H1 (cell line): ENCODE results near the gene SMPD2. TPM values are rescaled to one million over a fixed set of nuclear protein-coding genes. Genes with fewer than 3 reads are reported as not detected.

Source experiments
- CTCF ChIA-PET: fragments of 300-600 bp; sonication (Branson Sonifier 250); formaldehyde crosslinking; loops from one replicate; lab custom pipeline; 2021; ENCODE audit not compliant: partially characterized antibody; lab: Charles Lee
- POLR2A ChIA-PET: fragments of 300-600 bp; sonication (Branson Sonifier 250); formaldehyde crosslinking; loops from one replicate; lab custom pipeline; 2021; ENCODE audit warnings: inconsistent platforms; ENCODE audit not compliant: partially characterized antibody; lab: Charles Lee
- DNase-seq, 2 experiments: peaks; one replicate each; pipeline versions ENCODE4 v3.0.0 to v3.0.0-alpha.2; 2010 to 2022; ENCODE audit warnings: low spot score in 2 of 2, low read depth in 1 of 2, mixed read lengths in 1 of 2
- FAIRE-seq: peaks from 2 replicates; lab custom pipeline; 2011; peaks lifted over from hg19 to GRCh38; lab: Jason Lieb, UNC
- H2AFZ ChIP-seq: 2 replicates; pipeline ENCODE4 v1.8.1; 2012; ENCODE audit warnings: low read length, inconsistent platforms
- H2AK5ac ChIP-seq: 2 replicates; pipeline ENCODE4 v1.6.1; 2013; ENCODE audit warnings: low read depth, low read length
- H2BK120ac ChIP-seq: replicated peaks from 2 replicates; pipeline ENCODE3; 2013; ENCODE audit warnings: low read depth, low read length, inconsistent platforms
- H2BK12ac ChIP-seq: 2 replicates; pipeline ENCODE4 v1.6.1; 2013; ENCODE audit warnings: low read depth, low read length
- H2BK15ac ChIP-seq: 2 replicates; pipeline ENCODE4 v1.6.1; 2013; ENCODE audit warnings: low read length
- H2BK20ac ChIP-seq: 2 replicates; pipeline ENCODE4 v1.6.1; 2013; ENCODE audit warnings: low read length
- H2BK5ac ChIP-seq: 2 replicates; pipeline ENCODE4 v1.6.1; 2013; ENCODE audit warnings: low read depth, low read length
- H3K14ac ChIP-seq: 2 replicates; pipeline ENCODE4 v1.6.1; 2013; ENCODE audit warnings: inconsistent platforms; ENCODE audit not compliant: insufficient read length
- H3K18ac ChIP-seq: 2 replicates; pipeline ENCODE4 v1.6.1; 2013; ENCODE audit warnings: low read length; ENCODE audit errors: extremely low read depth
- H3K23ac ChIP-seq: 2 replicates; pipeline ENCODE4 v1.6.1; 2013; ENCODE audit warnings: inconsistent platforms; ENCODE audit not compliant: insufficient read length
- H3K23me2 ChIP-seq: 2 replicates; pipeline ENCODE4 v1.6.1; 2013; ENCODE audit warnings: low read depth, low read length
- H3K27ac ChIP-seq: 2 replicates; pipeline ENCODE4 v1.6.1; 2011; ENCODE audit warnings: low read depth, low read length, inconsistent platforms
- H3K27me3 ChIP-seq, 4 experiments: replicated peaks in 1 of 4; 1 replicate in 1 of 4; 2 replicates in 3 of 4; pipeline versions ENCODE4 v1.6.1 to v1.8.1; 2011 to 2013; ENCODE audit warnings: low read length in 3 of 4, mild to moderate bottlenecking in 3 of 4, inconsistent platforms in 2 of 4, mixed read lengths in 2 of 4, moderate library complexity in 1 of 4; ENCODE audit not compliant: control insufficient read depth in 3 of 4, insufficient read depth in 3 of 4; ENCODE audit errors: extremely low read depth in 1 of 4
- H3K36me3 ChIP-seq, 4 experiments: 2 replicates each; pipeline versions ENCODE4 v1.6.1 to v1.8.1; 2011 to 2013; ENCODE audit warnings: mild to moderate bottlenecking in 4 of 4, low read length in 3 of 4, moderate library complexity in 2 of 4, control low read depth in 1 of 4, inconsistent platforms in 1 of 4; ENCODE audit not compliant: insufficient read depth in 4 of 4, control insufficient read depth in 2 of 4
- H3K4ac ChIP-seq: replicated peaks from 2 replicates; pipeline ENCODE3; 2013; ENCODE audit warnings: low read length, low read depth, mixed read lengths, inconsistent platforms; ENCODE audit not compliant: insufficient read length
- H3K4me1 ChIP-seq, 4 experiments: replicated peaks in 1 of 4; 1 replicate in 1 of 4; 2 replicates in 3 of 4; pipeline versions ENCODE4 v1.6.1 to v1.8.1; 2011 to 2013; ENCODE audit warnings: low read length in 3 of 4, inconsistent platforms in 2 of 4, mixed read lengths in 1 of 4; ENCODE audit not compliant: insufficient read depth in 4 of 4, control insufficient read depth in 3 of 4
- H3K4me2 ChIP-seq, 2 experiments: 2 replicates each; pipeline versions ENCODE4 v1.6.1 to v1.8.1; 2011 to 2013; ENCODE audit warnings: low read depth in 2 of 2, low read length in 2 of 2, control low read depth in 1 of 2, inconsistent platforms in 1 of 2, mild to moderate bottlenecking in 1 of 2; ENCODE audit not compliant: insufficient read depth in 1 of 2
- H3K4me3 ChIP-seq, 4 experiments: fragments of 200-600, 300-600 bp in 1 of 4; sonication (generic), shearing (Covaris generic), sonication (Bioruptor Twin) in 1 of 4; 2 replicates each; pipeline versions ENCODE4 v1.5.1 to v1.8.1; 2011 to 2016; ENCODE audit warnings: low read length in 4 of 4, low read depth in 3 of 4, control low read depth in 2 of 4, inconsistent platforms in 2 of 4, mild to moderate bottlenecking in 2 of 4, mixed read lengths in 1 of 4, moderate library complexity in 1 of 4; ENCODE audit not compliant: insufficient read depth in 2 of 4; ENCODE audit errors: extremely low read depth in 1 of 4
- H3K56ac ChIP-seq: replicated peaks from 2 replicates; pipeline ENCODE3; 2013; ENCODE audit warnings: low read depth, mild to moderate bottlenecking, mixed read lengths, low read length, inconsistent platforms; ENCODE audit not compliant: insufficient read length
- H3K79me1 ChIP-seq: 2 replicates; pipeline ENCODE4 v1.6.1; 2013; ENCODE audit warnings: low read depth, low read length, control low read depth
- H3K79me2 ChIP-seq, 2 experiments: 2 replicates each; pipeline versions ENCODE4 v1.6.1 to v1.8.1; 2012 to 2013; ENCODE audit warnings: low read length in 2 of 2, mild to moderate bottlenecking in 2 of 2, inconsistent platforms in 1 of 2; ENCODE audit not compliant: insufficient read depth in 2 of 2, control insufficient read depth in 1 of 2
- H3K9ac ChIP-seq, 4 experiments: replicated peaks in 1 of 4; 1 replicate in 1 of 4; 2 replicates in 3 of 4; pipeline versions ENCODE4 v1.6.1 to v1.8.1; 2011 to 2013; ENCODE audit warnings: low read depth in 3 of 4, low read length in 3 of 4, control low read depth in 2 of 4, mild to moderate bottlenecking in 2 of 4, moderate library complexity in 2 of 4, inconsistent platforms in 1 of 4; ENCODE audit errors: extremely low read depth in 1 of 4
- H3K9me3 ChIP-seq, 2 experiments: 2 replicates each; pipeline versions ENCODE4 v1.6.1 to v1.8.1; 2012 to 2013; ENCODE audit warnings: mild to moderate bottlenecking in 2 of 2, moderate library complexity in 2 of 2, control low read depth in 1 of 2, inconsistent platforms in 1 of 2, low read depth in 1 of 2, low read length in 1 of 2, mixed read lengths in 1 of 2; ENCODE audit not compliant: insufficient read depth in 2 of 2
- H4K20me1 ChIP-seq, 2 experiments: replicated peaks in 1 of 2; 2 replicates each; pipeline versions ENCODE3 to v1.8.1; 2011 to 2013; ENCODE audit warnings: inconsistent platforms in 2 of 2, low read length in 2 of 2, mild to moderate bottlenecking in 1 of 2; ENCODE audit not compliant: insufficient read depth in 2 of 2, control insufficient read depth in 1 of 2
- H4K5ac ChIP-seq: 2 replicates; pipeline ENCODE4 v1.6.1; 2013; ENCODE audit warnings: low read length, low read depth, mixed read lengths, inconsistent platforms; ENCODE audit not compliant: insufficient read length
- H4K8ac ChIP-seq: 2 replicates; pipeline ENCODE4 v1.8.0; 2013; ENCODE audit warnings: mild to moderate bottlenecking, moderate library complexity, low read length, inconsistent platforms; ENCODE audit not compliant: insufficient read depth; ENCODE audit errors: extremely low read depth
- H4K91ac ChIP-seq: replicated peaks from 2 replicates; pipeline ENCODE3; 2013; ENCODE audit warnings: low read length, mixed read lengths, inconsistent platforms; ENCODE audit not compliant: insufficient read length
- ASH2L ChIP-seq: fragments of 200-600, 300-600 bp; sonication (generic); IDR thresholded peaks from one replicate; pipeline ENCODE4 v1.7.1; 2017; ENCODE audit warnings: low read length
- ATF3 ChIP-seq: IDR thresholded peaks from 2 replicates; pipeline ENCODE4 v1.6.1; 2011; ENCODE audit warnings: low read depth, mild to moderate bottlenecking, low read length; ENCODE audit not compliant: insufficient read depth
- CBX8 ChIP-seq: fragments of 300-800, 300-1000 bp; sonication (generic); IDR thresholded peaks from 2 replicates; pipeline ENCODE4 v1.7.1; 2016; ENCODE audit warnings: low read depth, low read length, borderline replicate concordance
- CEBPB ChIP-seq: IDR thresholded peaks from 2 replicates; pipeline ENCODE4 v1.6.1; 2012; ENCODE audit warnings: low read depth, low read length
- CHD1 ChIP-seq: IDR thresholded peaks from 2 replicates; pipeline ENCODE4 v1.6.1; 2012; ENCODE audit warnings: low read depth, low read length, improper control_type of control experiment
- CREB1 ChIP-seq: IDR thresholded peaks from 2 replicates; pipeline ENCODE4 v1.6.1; 2012; ENCODE audit warnings: inconsistent platforms
- E2F6 ChIP-seq: IDR thresholded peaks from 2 replicates; pipeline ENCODE4 v1.6.1; 2012; ENCODE audit warnings: inconsistent platforms
- EGR1 ChIP-seq: IDR thresholded peaks from 2 replicates; pipeline ENCODE4 v1.6.1; 2011; ENCODE audit warnings: low read depth, low read length, borderline replicate concordance
- FOSL1 ChIP-seq: IDR thresholded peaks from 2 replicates; pipeline ENCODE4 v1.6.1; 2011; ENCODE audit warnings: mild to moderate bottlenecking, low read depth, low read length, moderate library complexity; ENCODE audit not compliant: insufficient read depth
- HDAC2 ChIP-seq, 2 experiments: fragments of 300-600 bp in 1 of 2; sonication (generic) in 1 of 2; IDR thresholded peaks; 2 replicates each; pipeline ENCODE4 v1.6.1; 2011 to 2012; ENCODE audit warnings: low read depth in 2 of 2, low read length in 2 of 2, mild to moderate bottlenecking in 2 of 2, moderate library complexity in 2 of 2, borderline replicate concordance in 1 of 2, inconsistent platforms in 1 of 2
- SIRT6 ChIP-seq: IDR thresholded peaks from one replicate; pipeline ENCODE4 v1.7.1; 2012; ENCODE audit warnings: low read length, inconsistent platforms
- SP4 ChIP-seq: IDR thresholded peaks from 2 replicates; pipeline ENCODE4 v1.6.1; 2012; ENCODE audit warnings: low read length, inconsistent platforms
- WGBS, 2 experiments: shearing (Covaris generic) in 1 of 2; methylation state at CpG; one replicate each; pipeline versions ENCODE4 v1.1.6 to v1.1.7; 2013 to 2015; ENCODE audit warnings: low lambda C conversion rate in 2 of 2, mixed read lengths in 2 of 2, inconsistent platforms in 1 of 2, low coverage in 1 of 2, missing lambda C conversion rate in 1 of 2; ENCODE audit not compliant: insufficient replicate concordance in 2 of 2, insufficient coverage in 1 of 2, insufficient read length in 1 of 2; ENCODE audit errors: extremely low coverage in 1 of 2, missing lambda C conversion rate in 1 of 2; 5-methylcytosine and 5-hydroxymethylcytosine counted together
- polyA plus RNA-seq, 7 experiments: library from polyadenylated mRNA; depleted of rRNA in 3 of 7; stranded (reverse) in 5 of 7; unstranded in 2 of 7; fragments of >200 nt in 5 of 7; fragments of 200-250 nt in 2 of 7; gene quantifications; 1 replicate in 5 of 7; 2 replicates in 1 of 7; 4 replicates in 1 of 7; pipeline versions ENCODE4 v1.2.1 to v1.2.3, GENCODE V29; 2011 to 2013; ENCODE audit warnings: missing spikeins in 2 of 7, mixed read lengths in 2 of 7
- total RNA-seq: library from RNA; stranded (reverse); fragmentation: NEBNext Ultra II Directional; extraction: Animal tissue kit (Norgen Biotek cat#: 25700); gene quantifications from 2 replicates; pipeline ENCODE4 v1.2.1, GENCODE V29; 2021

SMPD2 gene
- total and polyA plus RNA-seq, 2 of the 8 experiments (the other 6 are each of a cell fraction or from before 2014, with no cell fraction given), result 11.5 to 17.2 TPM

GRCh38 chr6:109460161-109460829 is 19.8 kb downstream of the SMPD2 start:
- WGBS, 2 experiments, result 83% methylated on average over 3 of the region's 3 CpGs; no CpG with 5 or more reads in 1 of the 2 experiments
- no peak overlapping the region for H3K4me2 ChIP-seq
- POLR2A ChIA-PET, result interaction anchor here (0.8 to 2.1 kb wide), 2 partner anchors 9 to 10 kb away, joined by 3 to 11 read pairs; no protein-coding TSS in a partner anchor
- no peak for TF ChIP-seq CEBPB
- TF ChIP-seq SP4, result no peak
- no peak for TF ChIP-seq CHD1
- no peak for TF ChIP-seq ATF3
- TF ChIP-seq CBX8, result no peak
- TF ChIP-seq SIRT6, result no peak
- no peak for TF ChIP-seq ASH2L
- TF ChIP-seq E2F6, result no peak
- no peak for TF ChIP-seq CREB1
- no peak for TF ChIP-seq HDAC2 (IDR thresholded peaks at IDR 0.05; ENCODE audit: borderline replicate concordance in 1 of 2, low read depth in 2 of 2, low read length in 2 of 2)
- TF ChIP-seq EGR1, result no peak
- TF ChIP-seq FOSL1, result no peak

More at GRCh38 chr6:109460161-109460829, 19.8 kb downstream of the SMPD2 start:
- no peak overlapping the region for H3K23ac ChIP-seq
- peaks cover 5% of the 10 kb centered on the region for H3K23me2 ChIP-seq
- H3K79me1 ChIP-seq, result no peaks in the 10 kb centered on the region; the same call in 1 of the 2 replicates
- no peaks in the 10 kb centered on the region for H3K27me3 ChIP-seq
- DNase-seq (no peak), FAIRE-seq (no peak)
- H3K4me3 ChIP-seq, result no peak overlapping the region
- no peak overlapping the region for H2AK5ac ChIP-seq
- no peak overlapping the region for H2BK15ac ChIP-seq
- no peak overlapping the region for H4K91ac ChIP-seq
- H4K20me1 ChIP-seq, result peaks cover 0 to 2% of the 10 kb centered on the region in 2 experiments
- no peak overlapping the region for H2AFZ ChIP-seq
- H3K9me3 ChIP-seq, result peaks cover 0 to 5% of the 10 kb centered on the region in 2 experiments; a peak in 1 of 4 replicates
- no peak overlapping the region for H4K8ac ChIP-seq
- no peak overlapping the region for H3K18ac ChIP-seq
- CTCF ChIA-PET, result interaction anchor here (0.6 to 1.4 kb wide), 7 partner anchors 9 to 918 kb away, joined by 3 to 4 read pairs (median 3); no protein-coding TSS in a partner anchor
- no peak overlapping the region for H3K14ac ChIP-seq
- H3K79me2 ChIP-seq, result peaks cover 0 to 11% of the 10 kb centered on the region in 2 experiments; a peak in 2 of 4 replicates
- H3K36me3 ChIP-seq, result peaks cover 4 to 45% (median 17%) of the 10 kb centered on the region in 4 experiments
- peaks cover 2 to 10% (median 6%) of the 10 kb centered on the region in 4 experiments; a peak in 6 of 7 replicates for H3K4me1 ChIP-seq
- H2BK12ac ChIP-seq, result no peak overlapping the region
- H3K27ac ChIP-seq, result no peak overlapping the region
- H3K4ac ChIP-seq, result no peak overlapping the region
- no peak overlapping the region for H4K5ac ChIP-seq
- no peak overlapping the region for H2BK120ac ChIP-seq
- H2BK5ac ChIP-seq, result no peak overlapping the region
- H2BK20ac ChIP-seq, result no peak overlapping the region
- no peak overlapping the region for H3K9ac ChIP-seq
- H3K56ac ChIP-seq, result no peak overlapping the region
